PFSK-1 (cell line): ENCODE data around the gene SARS1.

ENCODE experiments used
- FOXP2 ChIP-seq: optimal IDR thresholded peaks from 2 replicates; pipeline ENCODE3; 2011; ENCODE audit warnings: borderline replicate concordance, control low read depth, inconsistent platforms; ENCODE audit not compliant: insufficient read depth; ENCODE audit errors: extremely low read length, extremely low read depth
- POLR2AphosphoS5 ChIP-seq: IDR thresholded peaks from 2 replicates; pipeline ENCODE4 v1.6.1; 2012; ENCODE audit warnings: low read depth, mild to moderate bottlenecking, control low read depth, low read length, moderate library complexity
- SIN3A ChIP-seq: IDR thresholded peaks from 2 replicates; pipeline ENCODE4 v1.6.1; 2012; ENCODE audit warnings: mild to moderate bottlenecking, low read length, moderate library complexity, borderline replicate concordance; ENCODE audit not compliant: insufficient read depth
- TAF1 ChIP-seq: IDR thresholded peaks from 2 replicates; pipeline ENCODE4 v1.6.1; 2012; ENCODE audit warnings: low read length, control low read depth, borderline replicate concordance; ENCODE audit not compliant: insufficient read depth
- TF ChIP-seq, protein P1 (sequence below), 2 experiments: IDR thresholded peaks; 2 replicates each; pipeline versions ENCODE4 v1.6.1 to v1.8.0; 2011 to 2012; ENCODE audit warnings: low read depth in 2 of 2, low read length in 2 of 2, control low read depth in 1 of 2, inconsistent platforms in 1 of 2, mild to moderate bottlenecking in 1 of 2, moderate library complexity in 1 of 2; ENCODE audit not compliant: insufficient read depth in 1 of 2

SARS1 gene

GRCh38 chr1:109271458-109271857 lies 57.7 kb downstream of the SARS1 start:
- TF ChIP-seq, protein P1, sequence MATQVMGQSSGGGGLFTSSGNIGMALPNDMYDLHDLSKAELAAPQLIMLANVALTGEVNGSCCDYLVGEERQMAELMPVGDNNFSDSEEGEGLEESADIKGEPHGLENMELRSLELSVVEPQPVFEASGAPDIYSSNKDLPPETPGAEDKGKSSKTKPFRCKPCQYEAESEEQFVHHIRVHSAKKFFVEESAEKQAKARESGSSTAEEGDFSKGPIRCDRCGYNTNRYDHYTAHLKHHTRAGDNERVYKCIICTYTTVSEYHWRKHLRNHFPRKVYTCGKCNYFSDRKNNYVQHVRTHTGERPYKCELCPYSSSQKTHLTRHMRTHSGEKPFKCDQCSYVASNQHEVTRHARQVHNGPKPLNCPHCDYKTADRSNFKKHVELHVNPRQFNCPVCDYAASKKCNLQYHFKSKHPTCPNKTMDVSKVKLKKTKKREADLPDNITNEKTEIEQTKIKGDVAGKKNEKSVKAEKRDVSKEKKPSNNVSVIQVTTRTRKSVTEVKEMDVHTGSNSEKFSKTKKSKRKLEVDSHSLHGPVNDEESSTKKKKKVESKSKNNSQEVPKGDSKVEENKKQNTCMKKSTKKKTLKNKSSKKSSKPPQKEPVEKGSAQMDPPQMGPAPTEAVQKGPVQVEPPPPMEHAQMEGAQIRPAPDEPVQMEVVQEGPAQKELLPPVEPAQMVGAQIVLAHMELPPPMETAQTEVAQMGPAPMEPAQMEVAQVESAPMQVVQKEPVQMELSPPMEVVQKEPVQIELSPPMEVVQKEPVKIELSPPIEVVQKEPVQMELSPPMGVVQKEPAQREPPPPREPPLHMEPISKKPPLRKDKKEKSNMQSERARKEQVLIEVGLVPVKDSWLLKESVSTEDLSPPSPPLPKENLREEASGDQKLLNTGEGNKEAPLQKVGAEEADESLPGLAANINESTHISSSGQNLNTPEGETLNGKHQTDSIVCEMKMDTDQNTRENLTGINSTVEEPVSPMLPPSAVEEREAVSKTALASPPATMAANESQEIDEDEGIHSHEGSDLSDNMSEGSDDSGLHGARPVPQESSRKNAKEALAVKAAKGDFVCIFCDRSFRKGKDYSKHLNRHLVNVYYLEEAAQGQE (IDR thresholded peaks at IDR 0.05; ENCODE audit: insufficient read depth in 1 of 2, low read depth in 2 of 2, low read length in 2 of 2), result no peak
- TF ChIP-seq POLR2AphosphoS5 (no peak), SIN3A (no peak), FOXP2 (no peak)

DNA sequence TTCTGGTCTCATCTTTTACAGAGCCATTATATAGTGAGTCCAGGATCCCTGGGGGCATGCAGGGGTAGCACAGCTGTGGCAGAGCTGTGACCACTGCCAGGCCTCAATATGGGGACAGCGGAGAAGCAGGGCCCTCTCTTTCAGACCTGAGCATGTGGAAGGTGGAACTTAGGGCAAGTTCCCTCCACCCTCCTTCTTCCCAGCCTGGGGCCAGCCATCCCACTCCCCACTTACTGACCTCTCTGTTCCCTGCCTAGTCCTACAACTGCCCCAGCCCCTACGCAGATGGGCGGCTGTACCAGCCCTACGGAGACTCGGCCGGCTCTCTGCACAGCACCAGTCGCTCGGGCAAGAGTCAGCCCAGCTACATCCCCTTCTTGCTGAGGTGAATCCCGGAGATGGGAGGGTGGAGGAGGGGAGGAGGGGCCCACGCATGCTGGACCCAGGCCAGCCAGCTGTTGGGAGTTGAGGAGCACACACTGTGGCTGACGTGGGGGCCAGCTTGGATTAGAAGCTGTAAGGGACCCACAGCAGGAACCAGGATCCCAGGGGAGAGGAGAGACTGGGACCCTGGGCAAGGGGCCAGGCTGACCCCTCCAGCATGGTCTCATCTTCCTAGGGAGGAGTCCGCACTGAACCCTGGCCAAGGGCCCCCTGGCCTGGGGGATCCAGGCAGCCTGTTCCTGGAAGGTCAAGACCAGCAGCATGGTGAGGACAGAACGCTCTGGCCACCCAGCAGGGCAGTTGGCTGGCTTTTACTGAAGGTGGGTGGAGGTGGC lies 58.5 kb downstream of the SARS1 start:
- TF ChIP-seq, protein P1 (IDR thresholded peaks at IDR 0.05; ENCODE audit: insufficient read depth in 1 of 2, low read depth in 2 of 2, low read length in 2 of 2), result no peak
- TF ChIP-seq SIN3A (no peak), POLR2AphosphoS5 (no peak), TAF1 (no peak), FOXP2 (no peak)

DNA sequence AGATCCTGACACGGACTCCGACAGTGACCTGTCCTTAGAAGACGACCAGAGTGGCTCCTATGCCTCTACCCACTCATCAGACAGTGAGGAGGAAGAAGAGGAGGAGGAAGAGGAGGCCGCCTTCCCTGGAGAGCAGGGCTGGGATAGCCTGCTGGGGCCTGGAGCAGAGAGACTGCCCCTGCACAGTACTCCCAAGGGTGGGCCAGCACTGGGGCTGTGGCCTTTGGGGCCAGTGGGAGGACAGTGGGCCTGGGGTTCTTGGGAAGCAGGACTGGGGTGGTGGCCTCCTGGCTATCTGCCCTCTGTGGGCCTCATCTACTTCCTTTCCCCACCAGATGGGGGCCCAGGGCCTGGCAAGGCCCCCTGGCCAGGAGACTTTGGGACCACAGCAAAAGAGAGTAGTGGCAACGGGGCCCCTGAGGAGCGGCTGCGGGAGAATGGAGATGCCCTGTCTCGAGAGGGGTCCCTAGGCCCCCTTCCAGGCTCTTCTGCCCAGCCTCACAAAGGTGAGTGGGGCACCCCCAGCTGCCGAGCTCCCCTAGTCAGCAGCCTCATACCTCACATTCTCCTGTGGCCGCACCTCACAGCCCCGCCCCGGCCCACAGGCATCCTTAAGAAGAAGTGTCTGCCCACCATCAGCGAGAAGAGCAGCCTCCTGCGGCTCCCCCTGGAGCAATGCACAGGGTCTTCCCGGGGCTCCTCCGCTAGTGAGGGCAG lies 59.3 kb downstream of the SARS1 start:
- TF ChIP-seq SIN3A, result no peak
- no peak for TF ChIP-seq FOXP2
- TF ChIP-seq POLR2AphosphoS5, result no peak
- TF ChIP-seq TAF1, result no peak
- TF ChIP-seq, protein P1 (IDR thresholded peaks at IDR 0.05; ENCODE audit: insufficient read depth in 1 of 2, low read depth in 2 of 2, low read length in 2 of 2), result no peak

GRCh38 chr1:109273570-109274288 lies 60.0 kb downstream of the SARS1 start:
- TF ChIP-seq POLR2AphosphoS5 (no peak), TAF1 (no peak), FOXP2 (no peak), SIN3A (no peak)
- TF ChIP-seq, protein P1 (IDR thresholded peaks at IDR 0.05; ENCODE audit: insufficient read depth in 1 of 2, low read depth in 2 of 2, low read length in 2 of 2), result no peak
